ENCODE data around the gene ZNF536.

ZNF536 gene

DNA sequence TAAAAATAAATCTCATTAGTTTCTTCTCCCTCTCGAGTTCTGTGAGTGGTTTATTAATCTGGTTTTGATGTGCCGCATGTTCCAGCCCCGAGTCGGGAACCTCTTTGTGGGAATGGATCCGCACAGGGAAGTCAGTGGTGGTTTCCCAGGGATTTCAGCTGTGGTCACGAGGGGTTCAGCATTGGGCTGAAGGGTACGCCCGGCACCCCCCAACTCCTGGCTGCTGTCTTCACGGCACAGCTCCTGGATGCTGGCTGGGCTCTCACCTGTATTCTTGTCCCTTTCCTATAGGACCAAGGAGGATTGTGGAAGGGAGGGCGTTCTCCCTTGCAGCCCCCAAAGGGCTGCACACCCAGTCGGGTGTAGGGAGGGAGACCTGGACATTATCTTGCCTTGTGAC, 167.8 kb downstream of the ZNF536 start:
- no peak for DNase-seq

DNA sequence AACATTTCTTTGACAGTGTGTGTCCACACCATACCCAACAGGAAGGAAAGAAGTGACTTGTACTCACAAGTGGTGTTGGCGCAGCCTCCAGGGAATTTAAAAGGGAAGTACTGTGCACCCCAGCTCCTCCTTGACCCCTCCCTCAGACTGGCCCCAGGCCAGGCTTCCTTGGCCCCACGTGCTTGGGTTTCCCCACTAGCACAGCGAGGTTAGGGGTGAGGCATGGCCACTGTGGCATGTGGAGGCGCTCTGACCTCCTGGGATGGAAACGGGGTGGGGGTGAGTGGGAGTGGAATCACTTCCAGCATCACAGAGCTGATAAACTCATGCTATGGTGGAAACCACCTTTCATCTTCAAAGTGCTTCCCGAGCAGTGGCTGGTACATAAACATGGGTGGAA, 168.6 kb downstream of the ZNF536 start:
- no peak for DNase-seq

DNA sequence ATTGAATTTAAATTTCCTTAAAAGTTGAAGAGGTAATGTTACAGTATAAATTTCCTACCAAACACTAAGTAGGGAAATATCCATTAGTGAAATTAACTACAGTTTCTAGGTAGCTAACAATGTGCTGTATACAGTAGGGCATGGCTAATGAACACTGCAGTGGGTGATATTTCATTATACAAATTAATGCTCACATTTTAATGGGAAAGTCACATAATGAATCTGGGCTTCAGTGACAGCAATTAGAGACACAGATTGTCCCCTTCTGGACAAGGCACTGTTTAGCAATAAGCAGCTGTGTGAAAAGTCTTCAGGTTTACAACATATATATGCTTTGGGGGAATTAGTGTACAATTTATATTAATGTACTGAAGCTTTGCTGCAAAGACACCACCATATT, 169.4 kb downstream of the ZNF536 start:
- DNase-seq = no peak

DNA sequence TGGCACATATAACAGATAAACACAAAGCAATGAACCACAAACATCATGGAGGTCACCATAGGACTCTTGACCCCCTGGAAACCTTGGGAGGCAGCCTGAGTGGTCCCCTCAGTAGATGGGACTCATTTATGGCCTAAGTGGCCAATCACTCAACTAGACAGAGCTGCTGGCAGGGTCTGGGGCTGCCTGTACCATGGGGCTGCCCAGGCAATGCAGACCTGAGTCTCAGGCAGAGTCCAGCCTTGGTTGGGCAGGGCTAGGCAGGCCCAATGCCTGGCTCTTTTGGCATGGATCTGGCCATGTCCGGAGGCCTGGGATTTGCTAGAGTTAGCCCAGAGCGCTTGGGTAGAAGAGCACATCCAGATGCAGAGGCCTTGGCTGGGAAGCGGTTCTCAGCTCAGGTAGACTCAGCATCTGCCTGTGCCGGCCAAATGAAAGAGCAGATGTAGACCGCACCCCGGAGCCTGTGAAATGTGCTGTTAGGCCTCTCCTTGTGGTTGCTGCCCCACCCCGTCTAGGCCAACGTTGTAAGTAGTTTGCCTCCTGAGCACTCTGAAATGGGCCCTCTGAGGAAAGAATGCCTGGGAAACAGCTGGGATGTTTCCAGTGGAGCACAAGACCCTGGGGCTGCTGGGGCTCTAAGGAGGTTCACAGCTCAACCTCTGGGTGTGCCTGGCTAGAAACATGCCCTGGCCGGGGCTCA, 171.2 kb downstream of the ZNF536 start:
- no peak for DNase-seq

DNA sequence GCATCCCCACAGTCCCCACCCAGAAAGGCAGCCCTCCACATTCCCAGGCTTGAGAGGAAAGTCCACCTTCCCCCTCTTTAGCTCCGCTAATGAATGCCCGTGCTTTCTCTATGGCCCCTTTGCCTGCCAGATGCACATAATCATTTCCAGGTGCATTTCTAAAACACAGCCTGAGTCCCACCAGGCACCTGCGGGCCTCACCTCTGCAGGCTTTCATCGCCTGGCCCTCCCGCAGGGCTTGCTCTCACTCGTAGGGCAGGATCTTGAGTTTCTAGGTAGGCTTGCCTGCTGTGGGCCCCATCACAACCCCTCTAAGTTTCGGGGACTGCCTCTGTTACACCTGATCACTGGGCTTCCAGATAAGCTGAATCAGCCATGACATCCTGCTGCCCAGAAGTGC, 173.6 kb downstream of the ZNF536 start:
- DNase-seq = no peak

DNA sequence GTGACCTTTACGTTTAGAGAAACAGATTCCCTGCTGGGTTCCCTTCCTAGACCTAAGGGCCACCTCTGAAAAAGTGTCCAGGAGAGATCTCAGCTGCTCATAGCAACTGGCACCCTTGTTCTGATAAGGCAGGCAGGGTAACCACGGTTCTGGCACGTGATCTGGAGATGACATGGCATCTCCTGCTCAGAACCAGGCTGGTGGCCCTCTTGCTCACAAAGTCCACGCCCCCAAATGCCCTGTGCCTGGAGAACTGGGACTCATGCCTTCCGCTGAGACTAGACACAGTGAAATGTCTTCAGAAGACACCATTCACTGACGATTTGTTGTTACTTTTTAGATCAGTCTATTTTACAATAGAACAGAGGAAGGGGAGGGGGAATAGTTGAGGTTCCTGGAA, 174.1 kb downstream of the ZNF536 start:
- DNase-seq = no peak

DNA sequence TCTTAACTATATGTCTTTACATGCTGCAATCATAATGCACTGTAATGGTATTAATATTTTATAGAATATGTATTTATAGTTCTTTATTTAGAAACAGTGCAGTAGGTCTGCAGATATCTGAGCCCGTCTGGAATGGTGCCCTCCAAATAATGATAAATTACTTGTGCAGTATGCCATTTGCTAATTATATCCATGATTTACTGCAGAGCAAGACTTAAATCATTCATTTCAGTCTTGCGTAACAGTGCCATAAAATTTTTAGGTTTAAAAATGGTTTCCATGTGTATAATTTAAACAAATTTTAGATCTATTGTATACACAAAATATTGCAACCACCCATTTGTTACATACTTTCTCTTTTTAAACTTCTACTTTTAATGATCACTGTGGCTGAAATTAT, 175.1 kb downstream of the ZNF536 start:
- DNase-seq = no peak

DNA sequence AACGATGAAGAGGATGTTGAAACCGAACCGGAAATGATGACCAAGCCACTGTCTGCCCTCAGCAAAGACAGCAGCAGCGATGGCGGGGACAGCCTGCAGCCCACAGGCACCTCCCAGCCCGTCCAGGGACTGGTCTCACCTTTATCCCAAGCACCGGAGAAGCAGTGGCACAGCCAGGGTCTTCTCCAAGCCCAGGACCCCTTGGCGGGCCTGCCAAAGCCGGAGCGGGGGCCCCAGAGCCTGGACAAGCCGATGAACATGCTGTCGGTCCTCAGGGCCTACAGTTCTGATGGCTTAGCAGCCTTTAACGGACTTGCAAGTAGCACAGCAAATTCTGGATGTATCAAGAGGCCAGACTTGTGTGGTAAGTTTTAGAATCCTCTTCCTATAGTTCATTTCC, 177.0 kb downstream of the ZNF536 start:
- DNase-seq = no peak

DNA sequence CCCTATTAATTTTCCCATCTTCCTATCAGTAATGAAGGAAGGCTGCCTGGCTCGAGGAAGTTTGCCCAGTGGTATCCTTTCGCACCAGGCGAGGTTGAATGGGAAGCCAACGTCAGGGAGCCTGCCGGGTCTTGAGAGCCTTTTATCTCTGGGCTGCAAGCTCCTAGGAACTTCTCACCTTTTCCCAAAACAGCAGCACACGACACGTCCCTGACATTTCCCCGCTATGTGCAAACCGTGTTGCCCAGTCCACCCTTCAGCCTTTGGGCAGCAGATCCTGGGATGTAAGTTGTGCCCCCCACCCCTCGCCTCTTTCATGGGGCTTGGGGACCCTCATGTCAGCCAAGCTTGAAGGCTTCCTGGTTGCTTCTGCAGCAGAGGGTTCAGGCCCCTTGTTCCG, 179.1 kb downstream of the ZNF536 start:
- DNase-seq = no peak

DNA sequence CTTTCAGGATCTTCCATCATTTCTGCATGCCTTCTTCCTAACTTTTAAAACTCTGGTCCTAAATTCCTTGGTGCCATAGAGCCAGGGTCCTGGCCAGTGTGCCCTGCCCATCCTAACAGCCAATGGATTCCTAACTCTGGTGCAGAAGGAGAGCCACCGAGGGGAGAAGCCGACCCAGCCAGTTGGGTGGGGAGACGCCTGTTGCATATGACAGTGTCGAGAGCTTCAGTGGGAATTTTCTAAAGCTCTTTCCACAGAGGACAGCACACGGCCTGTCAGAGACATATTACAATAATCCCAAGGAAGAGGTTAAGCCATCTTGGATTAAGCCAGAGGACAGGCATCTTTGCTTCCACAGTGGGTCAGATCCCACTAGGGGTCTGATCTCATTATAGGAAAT, 180.4 kb downstream of the ZNF536 start:
- DNase-seq = no peak

DNA sequence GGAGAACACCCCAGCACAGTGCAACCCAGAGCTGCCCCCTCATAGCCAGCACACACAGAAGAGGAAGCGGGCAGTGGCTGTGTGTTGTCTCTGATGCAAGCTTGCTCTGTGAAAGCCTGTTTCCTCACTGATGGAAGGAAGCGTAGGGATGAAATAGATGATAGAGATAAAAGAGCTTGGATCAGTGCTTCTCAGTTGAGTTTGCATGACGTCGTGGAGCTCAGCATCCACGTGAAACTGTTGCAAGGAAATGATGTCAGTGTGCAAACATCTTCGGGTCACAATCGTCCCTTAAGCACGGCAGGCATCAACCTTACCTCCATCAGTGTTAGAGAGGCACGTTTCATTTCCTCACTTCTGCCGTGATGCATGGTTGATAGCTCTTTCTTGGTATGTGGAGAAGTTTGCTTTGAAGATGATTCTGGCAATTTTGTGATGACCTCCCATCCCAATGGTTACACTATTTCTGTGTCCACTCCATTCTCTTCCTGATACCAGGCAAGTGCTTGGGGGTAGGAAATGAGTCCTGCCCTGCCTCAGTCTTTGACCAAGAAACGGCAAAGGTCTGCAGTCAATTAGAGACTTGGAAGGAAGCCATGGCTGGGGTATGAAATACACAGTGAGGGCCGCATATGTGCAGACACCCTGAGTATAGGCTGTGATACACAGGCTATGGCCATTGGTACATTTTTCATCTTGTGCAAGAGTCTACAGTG, 183.0 kb downstream of the ZNF536 start:
- DNase-seq = no peak

DNA sequence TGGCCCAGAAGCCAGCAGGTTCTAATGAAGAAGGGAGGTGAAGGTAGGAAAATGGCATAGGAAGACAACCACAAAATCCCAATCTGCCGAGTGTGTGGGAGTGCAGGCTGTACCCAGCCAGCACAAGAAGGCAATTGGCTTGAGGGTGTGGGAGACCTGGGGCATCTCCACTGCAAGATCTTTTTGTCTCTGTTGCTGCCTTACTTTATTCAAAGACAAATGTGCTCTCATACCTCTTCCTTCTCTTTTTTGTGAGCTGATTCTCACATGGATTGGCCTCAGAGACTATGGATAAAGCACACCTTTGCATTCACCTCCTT, 183.6 kb downstream of the ZNF536 start:
- DNase-seq = no peak

DNA sequence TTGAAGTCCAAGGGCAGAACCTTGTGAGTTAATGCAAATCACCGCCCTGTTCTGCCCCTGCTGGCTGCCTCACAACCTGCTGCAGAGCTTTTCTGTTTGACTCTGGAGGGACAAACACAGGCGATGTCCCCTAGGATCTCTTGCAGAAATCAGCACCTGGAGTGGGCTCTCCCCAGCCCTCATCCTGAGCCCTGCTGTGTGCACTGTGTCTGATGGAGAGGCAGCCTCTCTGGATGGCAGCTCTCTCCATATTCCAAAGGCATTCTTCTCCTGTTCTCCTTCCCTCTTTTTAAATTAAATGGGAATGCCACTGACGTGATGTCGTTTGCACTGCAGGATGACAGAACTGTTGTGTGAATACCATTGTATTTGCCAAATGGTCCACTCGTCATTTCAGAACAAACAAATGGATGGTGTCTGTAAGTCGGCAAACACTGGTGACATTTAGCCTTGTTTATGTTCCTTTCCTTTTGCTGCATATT, 184.1 kb downstream of the ZNF536 start:
- DNase-seq = peak; percentile 71

DNA sequence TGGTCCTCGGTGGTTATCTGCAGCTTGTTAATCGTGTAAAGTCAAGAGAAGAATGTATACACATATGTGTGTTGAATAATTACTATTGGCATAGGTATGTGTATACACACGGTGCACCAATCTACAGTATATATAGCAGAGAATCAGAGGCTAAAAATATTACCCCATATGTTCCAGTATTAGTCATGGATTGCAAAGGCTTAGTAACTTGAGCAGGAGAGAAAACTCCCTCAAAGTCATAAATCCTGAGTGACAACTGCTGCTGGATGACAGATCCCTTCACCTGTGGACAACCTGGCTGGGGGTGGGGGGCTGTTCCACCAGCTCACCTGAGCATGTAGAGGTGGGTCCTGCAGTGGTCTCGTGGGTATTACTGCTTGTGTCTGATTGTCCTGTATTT, 185.0 kb downstream of the ZNF536 start:
- DNase-seq = no peak

DNA sequence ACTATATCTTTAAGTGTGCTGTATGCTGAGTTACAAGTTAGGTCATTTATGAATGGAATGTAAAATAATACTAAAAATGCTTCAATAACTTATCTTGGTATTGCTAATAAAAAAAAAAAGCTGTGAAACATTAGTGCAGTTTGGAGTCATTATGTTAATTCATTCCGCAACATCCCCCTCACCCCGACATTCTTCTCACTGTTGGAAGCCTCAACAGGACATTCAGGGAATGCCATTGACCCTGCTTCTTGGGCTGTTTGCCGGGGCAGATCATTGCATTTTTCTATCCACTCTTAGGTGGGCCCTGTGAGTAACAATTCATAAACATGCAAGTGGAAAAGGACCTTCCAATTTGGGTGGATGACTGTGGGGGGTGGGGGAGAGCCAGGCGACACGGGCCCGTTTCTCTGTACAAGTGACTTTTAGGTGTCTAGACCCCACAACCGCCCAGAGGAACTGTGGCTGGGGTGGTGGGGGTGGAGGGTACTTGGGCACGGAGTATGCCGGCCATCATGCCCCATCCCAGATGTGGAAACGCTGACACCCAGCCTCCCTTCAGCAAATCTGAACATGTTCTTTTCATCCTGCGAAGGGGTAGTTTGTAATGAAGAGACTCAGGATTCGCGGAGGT, 185.9 kb downstream of the ZNF536 start:
- DNase-seq = no peak

DNA sequence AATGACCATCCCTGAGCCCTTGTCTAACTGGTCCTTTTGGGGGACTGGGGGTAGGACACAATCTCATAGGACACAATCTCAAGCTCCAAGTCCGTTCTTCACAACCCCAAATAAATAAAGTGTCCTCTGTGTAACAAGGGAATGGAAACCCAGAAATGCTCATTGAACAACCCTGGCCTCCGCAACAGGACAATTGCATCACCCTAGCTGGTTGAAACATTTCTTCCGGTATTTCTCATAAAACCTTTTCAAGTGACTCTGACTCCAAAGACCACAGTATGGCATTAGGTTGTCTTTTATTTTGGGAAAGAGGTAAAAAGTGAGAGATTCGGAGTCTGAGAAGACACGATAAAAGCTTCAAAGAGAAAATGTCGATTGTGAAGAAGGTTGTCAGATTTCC, 186.6 kb downstream of the ZNF536 start:
- no peak for DNase-seq

DNA sequence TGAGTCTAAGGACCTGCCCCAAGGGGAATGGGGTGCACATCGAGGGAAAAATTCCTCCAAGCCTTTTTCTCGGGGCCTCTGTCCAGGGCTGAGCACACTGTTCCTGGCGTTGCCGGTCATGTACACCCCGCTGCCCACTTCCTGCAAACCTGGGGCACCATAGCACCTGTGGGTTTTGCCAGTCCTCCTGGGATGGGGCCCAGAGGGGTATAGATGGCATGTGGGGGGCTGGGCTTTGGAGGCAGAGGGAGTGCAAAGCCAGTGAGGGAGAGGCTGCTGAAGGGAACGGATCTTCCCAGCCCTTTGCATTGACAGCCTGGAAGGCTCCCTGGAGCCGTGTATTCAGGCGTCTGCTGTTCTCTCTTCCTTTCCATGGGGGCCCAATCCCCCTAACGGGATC, 187.3 kb downstream of the ZNF536 start:
- DNase-seq = no peak

DNA sequence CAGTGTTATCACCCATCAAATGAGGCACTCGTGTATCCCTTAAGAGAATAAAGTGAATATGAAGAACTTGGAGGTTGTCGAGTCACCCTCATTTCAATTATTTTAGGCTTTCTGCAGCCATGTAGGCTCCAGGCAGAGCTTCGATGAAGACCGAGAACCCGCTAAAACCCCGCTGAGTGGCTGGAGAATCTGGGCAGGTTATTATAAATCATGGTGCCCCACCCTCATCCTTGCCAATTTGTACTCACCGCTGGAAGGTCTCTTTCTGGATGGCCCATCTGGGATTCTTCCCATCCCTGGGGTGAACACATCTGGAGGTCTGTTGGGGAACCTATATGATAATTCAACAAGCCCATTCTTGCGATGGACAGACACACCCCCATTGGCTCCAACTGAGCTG, 190.8 kb downstream of the ZNF536 start:
- DNase-seq = no peak

DNA sequence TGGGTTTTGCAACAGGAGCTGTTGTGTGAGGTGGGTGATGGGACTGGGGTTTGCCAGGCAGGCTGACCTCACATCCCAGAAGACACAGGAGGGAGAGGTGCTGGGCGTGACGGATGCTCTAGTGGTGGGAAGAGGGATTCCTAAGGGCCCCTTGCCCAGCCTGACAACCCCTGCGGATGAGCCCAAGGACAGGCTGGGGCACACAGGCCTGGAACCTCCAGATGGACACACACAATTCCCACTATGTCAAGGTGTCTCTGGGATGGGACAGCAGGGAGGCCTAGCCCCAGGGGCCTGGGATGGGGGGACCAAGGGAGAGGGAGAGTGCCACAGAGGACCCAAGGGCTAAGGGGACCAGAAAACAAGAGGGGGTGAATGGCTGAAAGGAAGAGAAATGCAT, 191.5 kb downstream of the ZNF536 start:
- no peak for DNase-seq

DNA sequence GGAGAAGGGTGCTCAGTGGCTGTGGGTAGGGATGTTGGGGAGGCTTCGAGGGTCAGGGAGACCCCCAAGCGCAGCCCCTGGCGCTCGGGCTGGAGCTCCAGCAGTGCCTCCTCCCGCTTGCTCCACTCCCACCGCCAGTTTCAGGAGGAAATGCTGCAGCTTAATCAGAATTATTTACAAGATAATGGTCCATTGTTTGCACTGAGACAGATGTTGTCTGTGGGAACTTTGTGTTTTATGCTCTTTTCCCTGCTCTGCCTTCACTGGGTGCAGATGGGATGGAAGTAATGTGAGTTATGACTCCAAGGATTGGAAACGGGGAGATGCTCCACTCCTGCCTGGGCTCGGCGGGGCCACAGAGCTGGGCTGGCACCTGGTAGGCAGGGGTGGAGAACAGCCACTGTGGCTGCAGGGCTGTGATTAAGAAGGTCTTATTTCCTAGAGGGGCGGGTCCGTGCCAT, 192.4 kb downstream of the ZNF536 start:
- DNase-seq = no peak

DNA sequence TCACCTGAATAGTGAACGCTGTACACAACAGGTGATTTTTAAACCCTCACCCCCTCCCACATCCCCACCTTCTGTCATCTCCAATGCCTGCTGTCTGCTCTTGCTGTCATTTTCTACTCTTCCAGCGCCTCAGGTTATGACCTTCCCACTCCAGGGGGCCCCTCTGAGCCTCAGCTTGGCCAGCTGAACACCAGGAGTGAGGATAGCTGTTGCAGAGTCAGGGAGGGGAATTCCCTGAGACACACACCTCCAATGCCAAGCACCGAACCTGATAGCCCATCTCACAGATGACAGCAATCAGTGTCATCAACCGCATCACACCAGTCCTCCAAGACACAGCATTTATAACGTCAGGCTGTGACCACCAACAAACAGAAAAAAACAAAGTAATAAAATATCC, 193.5 kb downstream of the ZNF536 start:
- DNase-seq = no peak

DNA sequence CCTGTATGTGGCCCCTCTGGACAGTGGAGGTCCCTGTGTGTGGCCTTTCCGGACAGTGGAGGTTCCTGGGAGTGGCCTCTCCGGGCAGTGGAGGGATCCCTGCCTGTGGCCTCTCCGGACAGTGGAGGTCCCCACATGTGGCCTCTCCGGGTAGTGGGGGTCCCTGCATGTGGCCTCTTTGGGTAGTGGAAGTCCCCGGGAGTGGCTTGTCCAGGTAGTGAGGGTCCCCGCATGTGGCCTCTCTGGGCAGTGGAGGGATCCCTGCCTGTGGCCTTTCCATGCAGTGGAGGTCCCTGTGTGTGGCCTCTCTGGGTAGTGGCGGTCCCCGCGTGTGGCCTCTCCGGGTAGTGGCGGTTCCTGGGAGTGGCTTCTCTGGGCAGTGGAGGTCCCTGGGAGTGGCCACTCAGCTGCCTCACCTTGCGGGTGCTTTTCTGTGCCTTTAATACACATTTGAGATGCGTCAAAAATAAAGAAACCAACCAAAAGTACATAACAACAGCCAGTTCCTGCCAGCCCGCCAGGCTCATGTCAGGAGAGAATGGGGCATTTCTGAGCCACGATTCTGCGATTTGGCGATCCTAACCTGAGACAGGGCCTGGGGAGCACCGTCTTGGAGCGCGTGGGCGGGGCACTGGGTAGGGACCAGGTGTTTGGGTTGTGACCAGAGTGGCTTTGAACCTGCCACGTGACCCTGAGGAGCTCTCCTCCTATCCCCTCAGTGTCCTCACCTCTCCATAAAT, 194.7 kb downstream of the ZNF536 start:
- DNase-seq = no peak

DNA sequence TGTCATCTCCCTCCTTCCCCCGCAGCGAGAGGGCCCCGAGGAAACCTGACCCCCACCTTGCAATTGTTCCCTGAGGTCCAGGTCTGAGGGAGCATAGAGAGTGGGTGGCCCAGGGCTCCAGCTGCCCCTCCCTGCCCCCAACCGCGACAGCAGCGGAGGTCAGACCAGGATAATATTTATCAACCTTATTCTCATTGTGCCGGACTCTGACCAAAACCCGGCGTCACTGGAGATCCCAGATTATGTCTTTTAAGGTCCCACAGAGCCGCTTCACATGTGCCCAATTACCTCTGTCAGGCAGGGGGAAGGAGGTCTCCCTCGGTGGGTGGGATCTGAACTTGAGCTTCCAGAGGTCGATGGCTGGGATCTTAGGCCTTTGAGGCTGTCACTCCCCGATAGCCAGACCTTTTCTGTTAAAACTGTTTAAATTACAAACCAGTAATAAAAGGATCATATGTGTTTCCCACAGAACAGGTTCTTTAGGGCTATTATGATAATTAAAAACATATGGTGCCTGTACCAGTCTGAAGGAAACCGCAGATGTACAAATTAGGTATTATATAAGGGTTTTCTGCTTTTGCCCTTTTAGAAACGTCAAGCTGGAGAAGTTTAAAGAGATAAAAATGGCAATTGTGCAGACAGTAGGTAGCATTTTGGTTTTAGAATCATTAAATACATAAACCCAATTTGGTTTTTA, 195.5 kb downstream of the ZNF536 start:
- DNase-seq = no peak

Measured in SHP77 treated with DMSO at 0.1 percent for 48 hours (cell line).